Panc1 (cell line): ENCODE measurements around the gene RALGAPA1. TPM values are rescaled to one million over a fixed set of nuclear protein-coding genes. Genes with fewer than 3 reads are reported as not detected.

Experiments used
- ATAC-seq: fragments of 200-7000 bp; cut with Tn5 transposase; 2 replicates; pipeline ENCODE4 v1.9.1; 2020; ENCODE audit warnings: mild to moderate bottlenecking, moderate library complexity
- BruUV-seq: library from RNA; stranded (reverse); fragments of 400-500 nt; replicated peaks from 2 replicates; lab custom pipeline; 2021; lab: Mats Ljungman, UMichigan
- CTCF ChIA-PET: fragments of 300-600 bp; sonication (Branson Sonifier 250); formaldehyde crosslinking; loops from one replicate; lab custom pipeline; 2022; ENCODE audit warnings: antibody characterized with exemption; lab: Charles Lee
- POLR2A ChIA-PET: fragments of 300-600 bp; sonication (Branson Sonifier 250); formaldehyde crosslinking; loops from one replicate; lab custom pipeline; 2022; ENCODE audit warnings: antibody characterized with exemption; lab: Charles Lee
- DNase-seq: peaks from one replicate; pipeline ENCODE4 v3.0.0-alpha.2; 2010; ENCODE audit warnings: low read depth, low spot score
- H3K27ac ChIP-seq: 2 replicates; pipeline ENCODE4 v1.5.1; 2011; ENCODE audit warnings: mild to moderate bottlenecking, low read length, inconsistent platforms
- H3K27me3 ChIP-seq: fragments of 200-500 bp; sonication (Bioruptor generic); 2 replicates; pipeline ENCODE4 v1.6.0; 2014; ENCODE audit warnings: low read length, inconsistent platforms; ENCODE audit not compliant: control insufficient read depth, insufficient read depth
- H3K36me3 ChIP-seq: fragments of 200-500 bp; sonication (Bioruptor generic); 2 replicates; pipeline ENCODE4 v1.5.1; 2014; ENCODE audit warnings: inconsistent platforms, mild to moderate bottlenecking, low read length, moderate library complexity; ENCODE audit not compliant: control insufficient read depth, insufficient read depth
- H3K4me1 ChIP-seq: 2 replicates; pipeline ENCODE4 v1.5.1; 2011; ENCODE audit warnings: inconsistent platforms, mild to moderate bottlenecking, low read length, moderate library complexity; ENCODE audit not compliant: control insufficient read depth, insufficient read depth
- H3K4me3 ChIP-seq, 2 experiments: 2 replicates each; pipeline ENCODE4 v1.5.1; 2011 to 2012; ENCODE audit warnings: low read depth in 2 of 2, low read length in 2 of 2, mild to moderate bottlenecking in 2 of 2, inconsistent platforms in 1 of 2, moderate library complexity in 1 of 2
- H3K9me3 ChIP-seq: fragments of 200-500 bp; sonication (Bioruptor generic); 2 replicates; pipeline ENCODE4 v1.5.1; 2014; ENCODE audit warnings: low read depth, mild to moderate bottlenecking, inconsistent platforms, low read length, moderate library complexity; ENCODE audit not compliant: control insufficient read depth, insufficient read depth
- CTCF ChIP-seq: fragments of 450-650 bp; IDR thresholded peaks from 2 replicates; pipeline ENCODE4 v1.5.1; 2017; ENCODE audit warnings: mild to moderate bottlenecking
- POLR2AphosphoS5 ChIP-seq: IDR thresholded peaks from 2 replicates; pipeline ENCODE4 v1.6.1; 2012; ENCODE audit warnings: mild to moderate bottlenecking, low read depth, low read length, moderate library complexity
- REST ChIP-seq, 2 experiments: IDR thresholded peaks; 2 replicates each; pipeline ENCODE4 v1.6.1; 2011 to 2012; ENCODE audit warnings: low read depth in 2 of 2, control low read depth in 1 of 2, low read length in 1 of 2, mild to moderate bottlenecking in 1 of 2, moderate library complexity in 1 of 2; ENCODE audit not compliant: insufficient read depth in 1 of 2
- SIN3A ChIP-seq: IDR thresholded peaks from 2 replicates; pipeline ENCODE4 v1.6.1; 2012; ENCODE audit warnings: low read depth, mild to moderate bottlenecking, low read length, moderate library complexity, borderline replicate concordance; ENCODE audit not compliant: insufficient read depth
- TCF7L2 ChIP-seq: IDR thresholded peaks from 2 replicates; pipeline ENCODE4 v1.6.1; 2011; ENCODE audit warnings: mild to moderate bottlenecking, low read depth, low read length, inconsistent platforms
- in situ Hi-C: cut with HindIII; loops from 2 replicates; pipeline ENCODE4 v1.10.0; 2016; ENCODE audit warnings: low sequenced_read_pairs, low pct_unique_long_range_greater_than_20kb
- intact Hi-C: fragments of 100-400 bp; cut with micrococcal nuclease; formaldehyde crosslinking; loops from one replicate; pipeline ENCODE4 v1.10.0; 2022; ENCODE audit not compliant: unreplicated experiment
- total RNA-seq: library from RNA; stranded (reverse); gene quantifications from one replicate; pipeline ENCODE4 v1.2.1, GENCODE V29; 2021; ENCODE audit not compliant: unreplicated experiment

Gene RALGAPA1
- total RNA-seq, 1 experiment from 2014 or later, result 31.5 TPM

GRCh38 chr14:35822501-35822900 is 13.4 kb upstream of the RALGAPA1 start:
- no peaks in the 10 kb centered on the region for H3K27me3 ChIP-seq
- no peak overlapping the region for H3K27ac ChIP-seq
- H3K9me3 ChIP-seq, result no peaks in the 10 kb centered on the region
- POLR2A ChIA-PET, result no interaction called here
- no peak for ATAC-seq
- H3K4me1 ChIP-seq, result peaks cover 3% of the 10 kb centered on the region
- H3K36me3 ChIP-seq, result no peaks in the 10 kb centered on the region
- BruUV-seq, result no TSS peak
- no peak for DNase-seq
- intact Hi-C loops, result no loop called here
- TF ChIP-seq SIN3A (no peak), REST (IDR thresholded peaks at IDR 0.05; ENCODE audit: insufficient read depth in 1 of 2, low read depth in 2 of 2, low read length in 1 of 2) (no peak), POLR2AphosphoS5 (no peak), TCF7L2 (no peak), CTCF (no peak)
- in situ Hi-C loops, result no loop called here
- H3K4me3 ChIP-seq, result no peak overlapping the region
- CTCF ChIA-PET, result no interaction called here

GRCh38 chr14:35821564-35822411 is 12.7 kb upstream of the RALGAPA1 start:
- no peak overlapping the region for H3K27ac ChIP-seq
- intact Hi-C loops (no loop called here), in situ Hi-C loops (no loop called here)
- ATAC-seq (no peak), DNase-seq (peak; percentile 52)
- ChIA-PET POLR2A (interaction anchor here (0.7 kb wide), 1 partner anchor 12 kb away, joined by 3 read pairs; no protein-coding TSS in a partner anchor), CTCF (no interaction called here)
- H3K4me1 ChIP-seq, result no peaks in the 10 kb centered on the region
- TF ChIP-seq SIN3A (no peak), CTCF (peak; percentile 87)
- BruUV-seq, result no TSS peak
- no peaks in the 10 kb centered on the region for H3K36me3 ChIP-seq
- H3K27me3 ChIP-seq, result no peaks in the 10 kb centered on the region
- H3K4me3 ChIP-seq, result no peak overlapping the region
- no peaks in the 10 kb centered on the region for H3K9me3 ChIP-seq
